Colonic mucosa (tissue), 4 donors: ENCODE measurements around the gene PARD3B. TPM values are rescaled to one million over a fixed set of nuclear protein-coding genes. Genes with fewer than 3 reads are reported as not detected.

ENCODE experiments used
- DNase-seq: peaks from one replicate; pipeline ENCODE4 v3.0.0-alpha.2; 2020
- H3K27ac ChIP-seq: fragments of 200-600 bp; one replicate; pipeline ENCODE4 v1.8.0; 2021
- H3K27me3 ChIP-seq: fragments of 200-600 bp; one replicate; pipeline ENCODE4 v1.8.0; 2021
- H3K36me3 ChIP-seq: fragments of 200-600 bp; one replicate; pipeline ENCODE4 v1.8.0; 2021
- H3K4me1 ChIP-seq: fragments of 200-600 bp; one replicate; pipeline ENCODE4 v1.8.0; 2021; ENCODE audit warnings: mild to moderate bottlenecking
- H3K4me3 ChIP-seq: fragments of 200-600 bp; one replicate; pipeline ENCODE4 v1.8.0; 2021
- H3K9ac ChIP-seq, 2 donors: one replicate each; pipeline ENCODE4 v1.7.0; 2013; ENCODE audit warnings: control low read depth in 2 of 2, low read depth in 2 of 2, low read length in 2 of 2
- H3K9me3 ChIP-seq: fragments of 200-600 bp; one replicate; pipeline ENCODE4 v1.8.0; 2021
- intact Hi-C: fragments of 100-400 bp; cut with DNase I; formaldehyde crosslinking; loops from one replicate; pipeline ENCODE4 v1.14.1; 2022
- total RNA-seq, 2 donors: library from RNA; stranded (reverse); fragmentation: NEBNext Ultra II Directional in 1 of 2; extraction: Animal tissue kit (Norgen Biotek cat#: 25700) in 1 of 2; gene quantifications; one replicate each; pipeline ENCODE4 v1.2.1, GENCODE V29; 2021
- TF ChIP-seq, protein P1 (sequence below): fragments of 200-600 bp; IDR thresholded peaks from one replicate; pipeline ENCODE4 v1.8.0; 2022; ENCODE audit warnings: antibody characterized with exemption, mild to moderate bottlenecking
- donor health status: healthy.
- donor health status: DM: no; HTN: no; CAD: no.
- donor health status: DM: no; HTN: no; CAD: no.

Gene PARD3B
- total RNA-seq, 2 donors from 2014 or later: 20.0 to 24.2 TPM

DNA sequence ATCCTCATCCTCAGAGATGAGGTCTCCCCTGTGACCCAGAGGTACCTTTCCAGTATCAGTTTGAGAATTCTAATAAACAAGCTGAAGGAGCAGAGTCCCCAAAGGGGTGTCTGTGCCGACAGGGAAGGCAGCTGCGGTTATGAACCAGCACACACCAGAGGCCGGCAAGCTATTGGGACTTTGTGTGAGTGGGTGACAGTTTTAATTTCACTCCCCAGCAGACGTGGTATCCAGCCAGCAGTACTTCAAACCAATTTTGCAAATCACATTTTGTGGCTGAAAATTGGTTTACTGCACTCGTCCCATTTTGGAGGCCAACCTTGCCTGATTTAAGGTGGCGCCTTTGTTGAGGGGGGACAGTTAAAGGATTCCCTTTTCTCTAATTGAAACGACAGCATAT is 1034.1 kb downstream of the PARD3B start:
- Histone ChIP-seq H3K4me3 (no peak overlapping the region), H3K9ac (no peak overlapping the region)
- intact Hi-C loops: no loop called here

DNA sequence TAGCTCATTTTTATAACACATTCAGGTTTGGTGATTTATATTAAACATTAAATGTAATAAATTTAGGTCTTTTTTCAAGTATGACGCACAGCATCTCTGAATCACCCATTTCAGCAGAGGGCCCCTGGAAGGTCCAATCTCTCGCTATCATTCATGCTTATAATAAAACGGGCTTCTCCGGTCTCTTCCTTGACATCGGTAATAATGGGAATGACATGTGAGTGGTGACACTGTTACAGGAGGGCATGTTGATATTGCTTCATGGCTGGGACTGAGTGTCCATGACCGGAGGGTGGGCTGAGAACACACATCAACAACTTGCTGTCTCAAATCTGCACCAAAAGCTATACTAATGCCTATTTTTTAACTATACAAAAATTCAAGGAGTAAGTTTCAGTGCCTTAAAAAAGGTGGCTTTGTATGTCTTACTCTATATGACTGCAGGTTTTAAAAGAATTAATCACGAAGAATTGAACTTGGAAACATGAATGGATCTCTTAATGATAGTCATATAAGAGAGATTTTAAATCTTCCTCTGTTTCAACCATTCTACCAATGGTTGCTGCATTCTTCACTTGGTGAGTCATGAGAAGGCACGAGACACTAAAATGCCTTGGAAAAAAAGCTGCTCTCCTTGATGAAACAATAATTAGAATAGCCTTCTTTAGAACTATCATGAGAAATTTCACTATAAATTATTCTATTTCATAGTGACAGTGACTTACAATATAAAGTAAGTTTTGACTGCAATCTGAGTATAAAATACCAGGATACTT is 1035.1 kb downstream of the PARD3B start:
- DNase-seq: no peak
- TF ChIP-seq, protein P1, sequence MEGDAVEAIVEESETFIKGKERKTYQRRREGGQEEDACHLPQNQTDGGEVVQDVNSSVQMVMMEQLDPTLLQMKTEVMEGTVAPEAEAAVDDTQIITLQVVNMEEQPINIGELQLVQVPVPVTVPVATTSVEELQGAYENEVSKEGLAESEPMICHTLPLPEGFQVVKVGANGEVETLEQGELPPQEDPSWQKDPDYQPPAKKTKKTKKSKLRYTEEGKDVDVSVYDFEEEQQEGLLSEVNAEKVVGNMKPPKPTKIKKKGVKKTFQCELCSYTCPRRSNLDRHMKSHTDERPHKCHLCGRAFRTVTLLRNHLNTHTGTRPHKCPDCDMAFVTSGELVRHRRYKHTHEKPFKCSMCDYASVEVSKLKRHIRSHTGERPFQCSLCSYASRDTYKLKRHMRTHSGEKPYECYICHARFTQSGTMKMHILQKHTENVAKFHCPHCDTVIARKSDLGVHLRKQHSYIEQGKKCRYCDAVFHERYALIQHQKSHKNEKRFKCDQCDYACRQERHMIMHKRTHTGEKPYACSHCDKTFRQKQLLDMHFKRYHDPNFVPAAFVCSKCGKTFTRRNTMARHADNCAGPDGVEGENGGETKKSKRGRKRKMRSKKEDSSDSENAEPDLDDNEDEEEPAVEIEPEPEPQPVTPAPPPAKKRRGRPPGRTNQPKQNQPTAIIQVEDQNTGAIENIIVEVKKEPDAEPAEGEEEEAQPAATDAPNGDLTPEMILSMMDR: no peak
- intact Hi-C loops: no loop called here

More for the DNA sequence above, 1034.1 kb downstream of the PARD3B start:
- H3K9me3 ChIP-seq: no peaks in the 10 kb centered on the region
- TF ChIP-seq, protein P1: no peak
- no peaks in the 10 kb centered on the region for H3K36me3 ChIP-seq
- H3K4me1 ChIP-seq: no peaks in the 10 kb centered on the region
- no peaks in the 10 kb centered on the region for H3K27me3 ChIP-seq
- DNase-seq: no peak
- no peak overlapping the region for H3K27ac ChIP-seq

DNA sequence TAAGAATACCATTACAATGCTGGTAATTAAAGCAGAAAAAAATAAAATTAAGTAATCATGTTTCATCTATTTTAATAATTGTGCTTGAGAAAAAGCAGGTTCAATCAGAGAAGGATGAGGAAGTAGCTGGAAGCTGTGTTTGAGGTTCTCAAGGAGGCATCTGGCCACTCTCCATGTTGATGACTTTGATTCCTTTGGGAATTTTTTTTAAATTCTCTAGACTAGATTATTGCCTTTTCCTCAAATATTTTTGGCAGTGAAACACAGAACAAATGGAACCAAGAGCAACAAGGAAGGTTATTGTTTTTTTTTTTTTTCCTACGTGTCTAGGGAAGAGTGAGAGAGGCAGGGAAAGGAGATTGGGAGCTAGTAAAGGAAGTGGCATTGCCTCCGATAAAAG is 1037.1 kb downstream of the PARD3B start:
- no peaks in the 10 kb centered on the region for H3K36me3 ChIP-seq
- H3K4me3 ChIP-seq: no peak overlapping the region
- no peaks in the 10 kb centered on the region for H3K27me3 ChIP-seq
- DNase-seq: no peak
- H3K4me1 ChIP-seq: no peaks in the 10 kb centered on the region
- H3K9ac ChIP-seq: no peak overlapping the region
- no peaks in the 10 kb centered on the region for H3K9me3 ChIP-seq
- intact Hi-C loops: no loop called here
- TF ChIP-seq, protein P1: no peak
- no peak overlapping the region for H3K27ac ChIP-seq

More for the DNA sequence above, 1035.1 kb downstream of the PARD3B start:
- no peak overlapping the region for H3K9ac ChIP-seq
- no peak overlapping the region for H3K4me3 ChIP-seq
- H3K4me1 ChIP-seq: no peaks in the 10 kb centered on the region
- no peaks in the 10 kb centered on the region for H3K36me3 ChIP-seq
- H3K9me3 ChIP-seq: no peaks in the 10 kb centered on the region
- H3K27ac ChIP-seq: no peak overlapping the region
- H3K27me3 ChIP-seq: no peaks in the 10 kb centered on the region

DNA sequence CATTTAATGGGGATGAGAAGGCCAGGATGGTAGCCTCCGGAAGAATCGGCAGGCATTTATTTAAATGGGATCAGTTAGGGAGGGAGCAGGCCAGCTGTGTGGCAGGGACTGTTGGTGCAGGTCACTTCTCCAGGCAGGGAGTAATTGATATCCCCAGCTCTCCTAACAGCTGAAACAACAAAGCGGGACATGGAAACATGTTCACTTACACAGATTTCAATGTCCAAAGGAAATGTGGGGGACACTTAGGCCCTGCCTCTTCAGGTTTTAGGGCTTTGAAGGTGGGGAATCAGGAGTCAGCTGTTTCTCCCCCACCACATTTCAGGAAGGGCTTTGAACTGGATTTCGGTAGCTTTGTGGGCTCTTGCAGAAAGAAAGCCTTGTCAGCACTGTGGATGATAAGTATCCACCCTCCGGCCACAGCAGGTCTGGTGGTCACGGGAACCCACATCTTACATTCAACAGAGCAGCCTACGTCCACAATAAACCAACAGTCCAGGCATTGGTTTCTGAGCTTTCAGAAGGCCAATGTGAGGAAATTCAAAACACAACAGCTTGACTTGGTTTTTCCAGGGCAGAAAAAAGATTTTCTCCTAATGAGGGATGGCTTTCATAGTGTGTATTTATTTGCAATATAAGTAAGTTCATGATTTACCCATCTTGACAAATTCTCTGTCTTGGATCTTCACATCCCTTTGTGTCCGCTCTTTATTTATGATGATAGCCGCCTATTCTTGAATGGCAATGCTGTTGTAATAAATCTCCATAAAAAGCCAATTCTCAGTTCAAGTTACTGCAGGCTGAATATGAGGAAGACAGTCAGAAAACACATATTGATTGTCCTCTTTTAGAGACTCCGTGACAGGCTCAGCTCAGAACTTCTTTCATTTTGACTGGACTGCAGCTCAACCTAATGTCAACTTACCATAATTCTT is 1040.4 kb downstream of the PARD3B start:
- no peak for DNase-seq
- no peak overlapping the region for H3K9ac ChIP-seq
- no peaks in the 10 kb centered on the region for H3K27me3 ChIP-seq
- TF ChIP-seq, protein P1: no peak
- no peaks in the 10 kb centered on the region for H3K4me1 ChIP-seq
- intact Hi-C loops: no loop called here
- H3K27ac ChIP-seq: no peak overlapping the region
- H3K9me3 ChIP-seq: no peaks in the 10 kb centered on the region
- H3K36me3 ChIP-seq: no peaks in the 10 kb centered on the region
- no peak overlapping the region for H3K4me3 ChIP-seq

DNA sequence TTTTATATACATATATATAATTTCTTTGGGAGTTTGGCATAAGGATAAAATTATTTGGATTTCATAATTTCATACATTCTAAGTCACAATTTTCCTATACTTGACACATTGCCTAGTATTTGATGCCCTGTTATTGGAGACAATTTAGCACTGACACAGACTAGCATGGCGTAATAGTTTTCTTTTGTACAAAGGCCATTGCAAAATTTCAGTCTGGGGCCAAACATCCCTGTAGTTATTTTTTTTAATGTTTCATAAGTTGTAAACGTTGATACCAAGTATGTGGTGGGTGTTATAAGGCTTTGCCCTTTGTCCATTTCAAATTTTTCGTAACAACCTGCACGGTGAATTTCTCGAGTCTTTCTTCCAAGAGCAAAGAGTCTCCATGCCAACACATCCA is 1041.4 kb downstream of the PARD3B start:
- TF ChIP-seq, protein P1: no peak
- Histone ChIP-seq H3K4me1 (no peaks in the 10 kb centered on the region), H3K4me3 (no peak overlapping the region), H3K9me3 (no peaks in the 10 kb centered on the region), H3K27me3 (no peaks in the 10 kb centered on the region), H3K9ac (no peak overlapping the region), H3K27ac (no peak overlapping the region), H3K36me3 (no peaks in the 10 kb centered on the region)
- intact Hi-C loops: no loop called here
- no peak for DNase-seq
